GM12875 (cell line): ENCODE data around the gene CPEB2.

Experiments used
- H3K4me3 ChIP-seq: one replicate; pipeline ENCODE4 v1.5.1; 2011; ENCODE audit warnings: low read depth, low read length, control low read depth
- TF ChIP-seq, protein P1 (sequence below): IDR thresholded peaks from 2 replicates; pipeline ENCODE4 v1.5.1; 2011; ENCODE audit warnings: low read depth, mild to moderate bottlenecking, control low read depth, inconsistent platforms, low read length, moderate library complexity, borderline replicate concordance; ENCODE audit not compliant: insufficient read depth

CPEB2 gene

DNA sequence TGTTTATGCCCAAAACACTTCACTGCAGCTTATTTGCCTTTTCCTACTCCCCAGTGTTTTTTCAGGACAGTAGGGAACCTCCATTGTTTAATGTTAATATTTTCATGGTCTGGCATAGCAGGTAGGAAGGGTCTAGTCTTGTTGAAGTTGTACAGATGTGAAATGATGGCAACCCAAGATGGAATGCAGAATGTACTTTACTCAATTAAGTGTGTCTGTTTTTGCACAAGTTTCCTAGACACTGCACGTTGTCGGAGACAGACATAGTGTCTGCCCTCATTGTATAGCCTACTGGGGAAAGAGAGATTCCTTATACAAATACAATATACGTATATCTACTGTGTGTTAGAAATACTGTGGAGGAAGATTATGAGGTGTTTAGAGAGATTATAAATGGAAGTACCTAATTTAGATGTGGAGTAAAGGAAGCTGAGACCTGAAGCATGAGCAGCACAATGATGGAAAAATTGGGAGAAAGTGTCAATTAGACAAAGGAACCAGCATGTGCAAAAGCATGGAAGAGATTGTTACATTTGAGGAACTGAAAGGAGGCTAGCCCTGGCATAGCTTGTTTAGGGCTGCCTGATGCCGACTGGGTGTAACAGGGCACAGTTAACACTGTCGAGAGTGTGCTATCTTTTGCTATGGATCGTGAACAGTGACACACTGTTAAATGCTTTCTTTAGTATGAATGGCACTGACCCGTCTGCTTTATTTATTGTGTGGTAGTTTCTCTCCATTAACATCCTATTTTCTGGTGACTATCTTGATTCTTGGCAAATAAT, 18.4 kb downstream of the CPEB2 start:
- TF ChIP-seq, protein P1, sequence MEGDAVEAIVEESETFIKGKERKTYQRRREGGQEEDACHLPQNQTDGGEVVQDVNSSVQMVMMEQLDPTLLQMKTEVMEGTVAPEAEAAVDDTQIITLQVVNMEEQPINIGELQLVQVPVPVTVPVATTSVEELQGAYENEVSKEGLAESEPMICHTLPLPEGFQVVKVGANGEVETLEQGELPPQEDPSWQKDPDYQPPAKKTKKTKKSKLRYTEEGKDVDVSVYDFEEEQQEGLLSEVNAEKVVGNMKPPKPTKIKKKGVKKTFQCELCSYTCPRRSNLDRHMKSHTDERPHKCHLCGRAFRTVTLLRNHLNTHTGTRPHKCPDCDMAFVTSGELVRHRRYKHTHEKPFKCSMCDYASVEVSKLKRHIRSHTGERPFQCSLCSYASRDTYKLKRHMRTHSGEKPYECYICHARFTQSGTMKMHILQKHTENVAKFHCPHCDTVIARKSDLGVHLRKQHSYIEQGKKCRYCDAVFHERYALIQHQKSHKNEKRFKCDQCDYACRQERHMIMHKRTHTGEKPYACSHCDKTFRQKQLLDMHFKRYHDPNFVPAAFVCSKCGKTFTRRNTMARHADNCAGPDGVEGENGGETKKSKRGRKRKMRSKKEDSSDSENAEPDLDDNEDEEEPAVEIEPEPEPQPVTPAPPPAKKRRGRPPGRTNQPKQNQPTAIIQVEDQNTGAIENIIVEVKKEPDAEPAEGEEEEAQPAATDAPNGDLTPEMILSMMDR: no peak
- no peak overlapping the region for H3K4me3 ChIP-seq

DNA sequence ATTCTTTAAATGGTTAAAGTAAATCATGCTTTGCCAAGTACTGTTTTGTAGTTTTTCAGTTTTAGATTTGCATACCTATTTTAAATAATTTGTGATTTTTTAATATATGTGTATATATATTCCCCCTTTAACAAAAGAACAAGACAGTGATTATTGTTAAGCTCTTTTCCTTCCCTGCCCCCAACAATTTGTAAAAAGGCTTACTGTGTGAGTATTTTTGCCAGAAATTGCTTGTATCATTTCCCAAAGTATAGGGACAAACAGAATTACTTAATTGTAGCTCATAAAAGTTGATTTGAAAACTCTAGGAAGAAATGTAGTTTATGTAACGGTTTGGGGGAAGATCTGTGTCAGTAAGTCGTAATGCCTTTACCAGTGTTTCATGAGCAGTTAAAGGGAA, 19.0 kb downstream of the CPEB2 start:
- TF ChIP-seq, protein P1: no peak
- no peak overlapping the region for H3K4me3 ChIP-seq

DNA sequence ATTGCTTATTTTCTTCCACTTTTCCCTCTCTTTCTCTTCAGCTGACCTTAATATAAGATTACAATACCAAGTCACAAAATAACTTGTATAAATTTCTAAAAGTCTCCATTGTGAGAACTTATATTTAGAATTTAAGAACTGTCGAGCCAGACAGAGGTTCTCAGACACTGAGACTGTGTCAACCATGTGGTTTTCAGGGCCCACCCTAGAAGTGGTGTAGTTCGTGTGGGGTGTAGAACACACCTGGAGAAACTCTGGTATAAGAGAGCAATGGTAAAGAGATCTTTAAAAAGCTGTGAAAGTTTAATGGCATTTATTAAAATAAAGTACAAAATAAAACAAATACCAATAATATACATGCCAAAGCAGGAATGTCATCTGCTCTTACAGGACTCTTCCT, 19.7 kb downstream of the CPEB2 start:
- H3K4me3 ChIP-seq: no peak overlapping the region
- TF ChIP-seq, protein P1: no peak

GRCh38 chr4:15024386-15024785, 22.1 kb downstream of the CPEB2 start:
- H3K4me3 ChIP-seq: no peak overlapping the region
- TF ChIP-seq, protein P1: no peak

GRCh38 chr4:15025693-15026092, 23.4 kb downstream of the CPEB2 start:
- no peak overlapping the region for H3K4me3 ChIP-seq
- TF ChIP-seq, protein P1: no peak

GRCh38 chr4:15027921-15028435, 25.7 kb downstream of the CPEB2 start:
- H3K4me3 ChIP-seq: no peak overlapping the region
- TF ChIP-seq, protein P1: no peak

DNA sequence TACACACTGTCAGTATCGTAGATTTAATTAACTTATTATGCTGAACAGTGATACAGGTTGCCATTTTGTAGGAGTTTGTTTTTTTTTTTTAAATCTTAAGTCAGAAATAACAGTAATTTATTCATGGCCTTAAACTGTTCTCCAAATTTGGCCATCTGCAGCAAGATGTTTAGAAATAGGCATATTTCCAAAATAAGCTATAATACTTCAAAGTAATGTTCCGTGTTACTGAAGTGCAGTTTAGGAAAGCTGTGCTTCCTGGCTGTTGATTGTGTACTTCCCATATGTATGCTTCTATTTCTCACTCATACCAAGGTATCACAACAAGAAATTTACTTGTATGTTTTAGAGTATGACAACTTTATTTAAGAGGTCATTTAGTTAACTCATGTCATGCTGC, 28.9 kb downstream of the CPEB2 start:
- TF ChIP-seq, protein P1: no peak
- H3K4me3 ChIP-seq: no peak overlapping the region
